HG03039 (cell line): ENCODE results near the gene IL32.

ENCODE experiments used
- ATAC-seq: cut with Tn5 transposase; IDR thresholded peaks from one replicate; pipeline ENCODE4 v1.9.1; 2021; ENCODE audit warnings: mild to moderate bottlenecking, moderate library complexity; ENCODE audit not compliant: unreplicated experiment

The IL32 gene

GRCh38 chr16:3113765-3114479 is 48.5 kb downstream of the IL32 start:
- no peak for ATAC-seq

DNA sequence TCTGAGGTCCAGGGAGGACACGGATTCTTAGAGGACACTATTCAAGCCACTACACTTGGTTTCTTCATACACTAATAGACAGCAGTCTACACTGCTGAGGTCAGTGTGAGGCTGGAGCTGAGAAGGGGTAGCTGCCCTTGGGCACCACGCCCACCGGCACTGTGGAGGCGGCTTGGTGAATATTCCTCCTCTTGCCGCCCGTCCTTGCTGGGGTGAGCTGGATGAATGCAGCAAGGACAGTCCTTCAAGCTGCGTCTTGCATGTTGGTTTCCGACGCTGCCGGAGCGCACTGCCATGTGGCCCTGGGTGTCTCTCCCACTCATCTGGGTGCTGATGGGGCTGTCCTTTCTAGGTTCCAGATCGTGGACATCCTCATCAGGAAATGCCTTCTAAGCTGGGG is 49.6 kb downstream of the IL32 start:
- no peak for ATAC-seq

- no peak for ATAC-seq
These were observed 50.1 kb downstream of the IL32 start for GRCh38 chr16:3115561-3115960.

GRCh38 chr16:3118204-3118790 is 52.9 kb downstream of the IL32 start:
- no peak for ATAC-seq

- no peak for ATAC-seq
These were observed 53.4 kb downstream of the IL32 start for GRCh38 chr16:3118846-3119245.
